Activated T-helper 17 cell treated with anti-CD3 and anti-CD28 coated beads, Interleukin-2, amount 50 U/mL, for 72 hours (primary cell): ENCODE measurements around the gene AIFM2. TPM values are rescaled to one million over a fixed set of nuclear protein-coding genes. Genes with fewer than 3 reads are reported as not detected.
"Not testable (repeated sequence)": the region's sequence is repeated elsewhere in the genome, so short reads cannot be mapped to it uniquely, and the experiment has no call there.

ENCODE experiments used
- ATAC-seq: fragments of 150-1000 bp; cut with Tn5 transposase; replicated peaks from 2 replicates; pipeline ENCODE4 v1.10.0; 2021; ENCODE audit warnings: mild to moderate bottlenecking, moderate library complexity
- H3K27ac Mint-ChIP-seq: one replicate; pipeline ENCODE4 v1.8.0; 2022; ENCODE audit warnings: mixed read lengths
- H3K27me3 Mint-ChIP-seq: one replicate; pipeline ENCODE4 v1.8.0; 2022; ENCODE audit warnings: mixed read lengths
- H3K36me3 Mint-ChIP-seq: one replicate; pipeline ENCODE4 v1.8.0; 2022; ENCODE audit warnings: low read depth, mild to moderate bottlenecking, mixed read lengths
- H3K4me1 Mint-ChIP-seq: one replicate; pipeline ENCODE4 v1.8.0; 2022; ENCODE audit warnings: mixed read lengths
- H3K4me3 Mint-ChIP-seq: one replicate; pipeline ENCODE4 v1.8.0; 2022; ENCODE audit warnings: mild to moderate bottlenecking, mixed read lengths
- H3K9me3 Mint-ChIP-seq: one replicate; pipeline ENCODE4 v1.8.0; 2022; ENCODE audit warnings: mixed read lengths
- total RNA-seq, 2 donors: library from RNA; stranded (reverse); gene quantifications; one replicate each; pipeline ENCODE4 v1.2.3, GENCODE V29; 2022

AIFM2 gene
- 10 to 100 TPM; 11.3 to 14.3 TPM for total RNA-seq

DNA sequence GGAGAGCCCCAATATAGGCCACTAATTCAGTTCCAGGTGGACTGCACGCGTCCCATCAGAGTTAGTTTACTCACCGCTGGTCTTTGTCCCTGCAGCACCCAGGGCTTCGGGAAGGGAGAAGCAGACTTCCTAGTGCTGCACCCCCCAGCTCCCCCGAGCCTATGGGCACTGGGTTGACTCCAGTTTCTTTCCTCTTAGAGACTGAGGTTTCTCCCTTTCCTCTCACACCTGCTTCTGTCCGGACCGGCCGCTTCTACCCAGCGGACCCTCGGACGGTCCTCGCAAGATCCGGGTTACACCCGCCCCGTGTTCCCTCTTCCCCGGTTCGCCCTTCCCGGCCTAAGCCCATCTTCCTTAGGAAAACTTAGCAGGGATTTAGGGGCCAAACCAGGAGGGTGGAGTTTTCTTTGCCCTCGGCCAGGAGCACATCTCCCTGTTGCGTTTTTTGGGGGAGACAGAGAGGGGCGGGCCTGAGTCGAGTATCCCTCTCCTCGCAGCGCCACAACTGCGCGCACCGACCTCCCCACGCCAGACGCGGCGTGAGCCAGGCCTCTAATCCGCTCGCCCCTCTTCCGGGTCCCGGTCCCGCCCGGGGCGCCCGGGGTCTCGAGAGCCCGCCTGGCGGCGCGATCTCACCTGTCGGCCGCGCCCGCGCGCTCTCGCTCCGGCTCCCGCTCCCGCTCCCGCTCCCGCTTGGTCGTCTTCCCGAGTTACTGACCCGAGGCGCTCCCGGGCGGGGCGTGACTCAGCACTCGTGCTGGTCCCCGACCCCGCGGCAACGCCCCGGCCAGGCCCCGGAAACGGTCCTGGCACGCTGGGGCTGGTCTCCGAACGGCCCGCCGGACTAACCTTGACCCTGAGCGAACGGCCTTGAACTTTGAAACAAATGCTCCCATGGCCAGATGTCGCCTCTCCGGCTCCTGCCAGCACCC lies at the start of gene AIFM2:
AIFM2 (minus strand) TSS at position 728 of the 932 bp plus-strand sequence. CDS start 8,741 bp downstream, outside the sequence.
- ATAC-seq = peak; percentile 86
- peak within 1 kb of the TSS; percentile 91 for H3K4me3 Mint-ChIP-seq
- H3K27ac Mint-ChIP-seq = peak within 1 kb of the TSS; percentile 94
- H3K9me3 Mint-ChIP-seq = no peaks in the 10 kb centered on the region
- H3K4me1 Mint-ChIP-seq = no peaks in the 10 kb centered on the region
- peaks cover 13% of the 10 kb centered on the region for H3K36me3 Mint-ChIP-seq
- no peaks in the 10 kb centered on the region for H3K27me3 Mint-ChIP-seq

DNA sequence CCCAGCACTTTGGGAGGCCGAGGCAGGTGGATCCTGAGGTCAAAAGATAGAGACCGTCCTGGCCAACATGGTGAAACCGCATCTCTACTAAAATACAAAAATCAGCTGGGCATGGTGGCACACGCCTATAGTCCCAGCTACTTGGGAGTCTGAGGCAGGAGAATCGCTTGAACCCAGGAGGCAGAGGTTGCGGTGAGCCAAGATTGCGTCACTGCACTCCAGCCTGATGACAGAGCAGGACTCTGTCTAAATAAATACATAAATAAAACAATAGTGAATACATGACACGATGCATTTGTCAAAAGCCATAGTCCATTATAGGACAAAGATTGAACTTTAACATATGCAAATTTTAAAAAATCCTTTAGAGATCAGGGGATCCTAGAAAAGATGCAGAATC lies 46.6 kb upstream of the AIFM2 start:
- H3K9me3 Mint-ChIP-seq, H3K27me3 Mint-ChIP-seq, H3K27ac Mint-ChIP-seq, H3K4me3 Mint-ChIP-seq, H3K4me1 Mint-ChIP-seq, H3K36me3 Mint-ChIP-seq, ATAC-seq: not testable (repeated sequence)

DNA sequence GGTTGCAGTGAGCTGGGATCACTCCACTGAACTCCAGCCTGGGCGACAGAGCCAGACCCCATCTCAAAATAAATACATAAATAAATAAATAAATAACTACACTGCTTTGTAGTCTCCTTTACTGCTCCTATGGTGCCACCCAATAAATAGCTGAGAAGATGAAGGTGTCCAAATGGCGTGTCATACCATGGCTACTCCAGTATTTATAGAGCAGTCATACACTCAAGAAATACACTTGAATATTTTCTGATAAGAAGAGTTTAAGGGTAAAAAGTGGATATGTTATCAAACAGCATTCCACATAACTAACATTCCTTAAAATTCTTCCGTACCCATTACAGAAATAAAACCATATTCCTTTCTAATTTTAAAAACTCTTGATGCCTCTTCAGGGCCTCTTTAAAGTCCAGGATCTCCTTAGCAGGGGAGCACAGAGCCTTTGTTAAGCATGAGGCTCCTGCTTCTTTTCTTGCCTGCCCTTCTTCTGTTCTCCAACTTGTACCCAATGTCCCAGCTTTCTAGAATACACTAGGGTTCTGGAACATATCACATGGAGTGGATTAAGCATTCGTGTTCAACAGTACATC lies 45.6 kb upstream of the AIFM2 start:
- Mint-ChIP-seq H3K27ac (no peak overlapping the region), H3K27me3 (peaks cover 4% of the 10 kb centered on the region), H3K4me3 (no peak overlapping the region), H3K4me1 (peaks cover 7% of the 10 kb centered on the region), H3K36me3 (no peaks in the 10 kb centered on the region), H3K9me3 (no peaks in the 10 kb centered on the region)
- no peak for ATAC-seq

DNA sequence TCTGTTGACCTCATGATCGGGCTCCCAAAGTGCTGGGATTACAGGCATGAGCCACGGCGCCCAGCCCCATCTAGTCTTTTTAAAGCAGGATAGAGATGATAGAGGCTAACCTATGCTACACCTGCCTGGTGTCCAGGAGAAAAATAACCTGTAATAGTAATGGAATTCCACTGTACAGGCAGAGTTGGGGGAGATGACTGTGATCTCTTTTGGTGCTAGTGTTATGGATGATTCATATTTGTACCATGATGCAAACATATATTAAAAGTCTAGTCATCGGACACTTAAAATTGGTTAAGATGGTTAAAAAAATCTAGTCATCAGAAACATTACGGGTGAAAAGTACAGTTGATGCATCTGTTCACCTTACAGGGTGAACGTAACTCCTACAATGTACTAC lies 43.8 kb upstream of the AIFM2 start:
- H3K9me3 Mint-ChIP-seq = no peaks in the 10 kb centered on the region
- H3K27ac Mint-ChIP-seq = no peak overlapping the region
- peaks cover 4% of the 10 kb centered on the region for H3K27me3 Mint-ChIP-seq

DNA sequence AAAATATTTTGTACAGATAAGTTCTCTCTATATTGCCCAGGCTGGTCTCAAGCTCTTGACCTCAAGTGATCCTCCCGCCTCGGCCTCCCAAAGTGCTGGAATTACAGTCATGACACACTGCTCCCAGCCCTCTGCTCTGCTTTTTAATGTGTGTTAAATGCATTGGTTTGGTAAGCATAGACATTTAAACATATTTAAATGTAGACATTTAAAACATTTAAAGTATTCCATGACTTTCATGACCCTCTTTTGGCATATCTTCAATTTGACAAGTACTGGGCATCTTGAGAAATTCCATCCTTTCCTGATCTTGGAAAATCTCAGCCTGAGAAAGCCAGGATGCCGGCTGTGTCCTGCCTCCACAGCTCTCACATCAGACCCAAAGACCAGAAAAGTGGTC lies 42.9 kb upstream of the AIFM2 start:
- no peak for ATAC-seq
- Mint-ChIP-seq H3K9me3 (no peaks in the 10 kb centered on the region), H3K36me3 (no peaks in the 10 kb centered on the region), H3K27me3 (peaks cover 4% of the 10 kb centered on the region), H3K4me1 (peaks cover 14% of the 10 kb centered on the region), H3K4me3 (peak overlapping the region; percentile 69), H3K27ac (peak overlapping the region; percentile 50)

More for the DNA sequence above, 43.8 kb upstream of the AIFM2 start:
- Mint-ChIP-seq H3K4me3 (no peak overlapping the region), H3K4me1 (peaks cover 10% of the 10 kb centered on the region), H3K36me3 (no peaks in the 10 kb centered on the region)
- ATAC-seq = no peak

DNA sequence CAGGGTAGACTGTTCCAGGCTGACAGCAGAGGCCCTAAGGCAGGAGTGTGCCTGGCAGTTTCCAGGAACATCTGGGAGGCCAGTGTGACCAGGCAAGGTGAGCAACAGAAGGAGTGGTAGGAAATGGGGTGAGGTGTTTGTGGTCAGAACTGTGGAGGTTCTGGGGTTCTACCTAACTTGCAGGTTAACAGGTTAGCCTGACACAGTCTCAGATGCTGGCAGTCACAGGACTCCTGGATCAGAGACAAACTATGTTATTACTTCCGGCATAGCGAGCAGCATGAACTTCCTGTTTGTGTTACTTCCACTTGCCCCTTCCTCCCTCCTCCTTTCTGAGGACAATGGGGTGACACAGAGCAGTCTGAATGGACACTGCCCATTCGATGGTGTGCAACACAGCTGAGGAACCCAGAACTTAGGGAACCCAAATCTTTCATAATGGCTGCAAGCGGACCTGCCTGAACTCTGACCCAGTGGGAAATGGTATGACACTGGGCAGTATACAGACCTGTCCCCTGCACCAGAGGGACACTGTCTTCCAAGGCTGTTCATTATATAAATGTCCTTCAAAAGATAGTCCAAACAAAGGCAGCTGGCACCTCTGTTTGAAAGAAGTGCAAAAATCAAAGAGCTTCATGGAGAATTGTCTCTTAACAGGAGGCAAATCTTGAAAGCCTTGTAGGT lies 41.6 kb upstream of the AIFM2 start:
- peak overlapping the region; percentile 90 for H3K27ac Mint-ChIP-seq
- H3K4me1 Mint-ChIP-seq = peaks cover 17% of the 10 kb centered on the region
- ATAC-seq = peak; percentile 13
- H3K27me3 Mint-ChIP-seq = peaks cover 4% of the 10 kb centered on the region
- H3K36me3 Mint-ChIP-seq = peaks cover 5% of the 10 kb centered on the region
- H3K9me3 Mint-ChIP-seq = no peaks in the 10 kb centered on the region
- peak overlapping the region; percentile 69 for H3K4me3 Mint-ChIP-seq

DNA sequence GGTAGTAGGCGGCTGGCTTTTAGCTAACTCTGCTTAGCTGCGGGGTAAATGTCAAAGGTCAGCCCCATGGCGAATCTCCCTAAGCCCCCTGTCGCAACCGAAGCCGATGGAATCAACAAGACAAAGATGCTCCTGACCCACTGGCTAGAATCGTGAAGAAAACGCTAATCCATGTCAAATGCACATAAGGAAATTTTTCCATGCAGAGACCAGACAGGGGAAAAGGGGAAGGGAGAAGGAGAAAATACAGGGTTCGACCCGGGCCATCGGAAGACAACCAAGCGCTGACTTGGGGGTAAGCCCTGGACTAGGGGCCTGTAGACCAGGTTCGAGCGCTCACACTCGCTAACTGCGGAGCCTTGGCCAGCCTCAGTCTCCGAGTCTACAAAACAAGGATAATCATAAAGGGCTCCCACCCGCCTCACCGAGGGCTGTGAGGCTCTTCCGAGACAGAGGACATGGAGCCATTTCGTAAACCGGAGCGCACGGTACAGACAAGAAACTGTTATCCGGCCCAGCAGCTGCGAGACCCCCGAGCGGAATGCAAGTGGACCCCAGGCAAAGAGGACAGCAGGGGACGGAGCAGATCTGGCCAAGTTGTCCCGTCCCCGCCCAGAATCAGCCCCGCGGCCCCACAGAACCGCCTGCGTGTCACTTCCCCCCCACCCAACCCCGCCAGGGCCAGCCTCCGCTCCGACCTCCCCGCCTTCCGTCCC lies 37.2 kb upstream of the AIFM2 start:
- Mint-ChIP-seq H3K4me1 (peaks cover 43% of the 10 kb centered on the region), H3K36me3 (peaks cover 49% of the 10 kb centered on the region), H3K4me3 (peak overlapping the region; percentile 96), H3K27ac (peak overlapping the region; percentile 95), H3K9me3 (no peaks in the 10 kb centered on the region), H3K27me3 (no peaks in the 10 kb centered on the region)
- peak; percentile 15 for ATAC-seq

DNA sequence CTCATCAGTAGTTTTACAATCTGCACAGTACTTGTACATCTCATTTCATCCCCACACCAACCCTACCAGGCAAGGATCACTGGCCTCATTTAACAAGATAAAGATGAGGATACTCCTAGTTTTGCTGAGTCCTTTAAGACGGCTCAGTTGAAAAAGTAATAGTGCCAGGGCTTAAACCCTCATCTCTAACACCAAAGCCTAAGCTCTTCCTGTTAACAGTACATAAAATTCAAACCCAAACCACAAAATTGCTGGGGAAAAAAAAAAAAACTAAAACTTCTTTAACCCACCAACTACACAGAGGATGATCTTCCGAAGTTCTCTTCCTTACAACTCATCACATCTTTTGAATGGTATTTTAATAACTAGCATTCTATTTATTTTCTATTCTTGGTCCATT lies 36.4 kb upstream of the AIFM2 start:
- Mint-ChIP-seq H3K9me3 (no peaks in the 10 kb centered on the region), H3K27ac (peak overlapping the region; percentile 95), H3K27me3 (no peaks in the 10 kb centered on the region), H3K4me1 (peaks cover 42% of the 10 kb centered on the region), H3K4me3 (peak overlapping the region; percentile 96), H3K36me3 (peaks cover 57% of the 10 kb centered on the region)
- ATAC-seq = no peak

DNA sequence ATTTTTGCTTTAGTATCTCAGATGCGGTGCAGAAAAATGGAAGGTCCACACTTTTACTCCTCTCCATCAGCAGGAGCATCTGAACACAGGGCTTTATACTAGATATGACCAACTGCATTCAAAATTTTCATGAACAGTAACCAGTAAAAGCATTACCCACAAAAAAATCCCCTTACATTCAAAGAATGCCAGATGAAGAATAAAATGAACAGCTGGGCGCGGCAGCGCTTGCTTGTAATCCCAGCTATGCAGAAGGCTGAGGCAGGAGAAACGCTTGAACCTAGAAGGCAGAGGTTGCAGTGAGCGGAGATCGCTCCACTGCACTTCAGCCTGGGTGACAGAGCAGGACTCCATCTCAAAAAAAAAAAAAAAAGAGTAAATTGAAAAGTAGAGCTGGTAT lies 34.6 kb upstream of the AIFM2 start:
- H3K36me3 Mint-ChIP-seq = peaks cover 75% of the 10 kb centered on the region
- H3K4me3 Mint-ChIP-seq = peak overlapping the region; percentile 56
- H3K27me3 Mint-ChIP-seq = no peaks in the 10 kb centered on the region
- peaks cover 47% of the 10 kb centered on the region for H3K4me1 Mint-ChIP-seq
- no peak overlapping the region for H3K27ac Mint-ChIP-seq
- no peak for ATAC-seq
- no peaks in the 10 kb centered on the region for H3K9me3 Mint-ChIP-seq

DNA sequence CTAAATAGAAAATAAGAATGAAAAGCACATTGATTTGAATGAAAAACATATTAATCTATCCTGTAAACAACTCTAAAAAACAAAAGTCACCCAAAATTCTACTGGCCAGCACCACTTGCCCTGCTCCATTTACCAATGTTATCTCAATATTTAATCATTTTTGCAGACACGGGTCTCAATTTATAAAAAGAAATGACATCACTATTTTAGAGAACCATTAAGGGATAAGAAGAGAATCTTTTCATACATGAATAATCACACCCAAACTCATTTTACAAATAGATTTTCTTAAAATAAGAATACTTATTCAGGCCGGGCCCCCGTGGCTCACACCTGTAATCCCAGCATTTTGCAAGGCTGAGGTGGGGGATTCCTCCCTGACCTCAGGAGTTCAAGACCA lies 33.8 kb upstream of the AIFM2 start:
- ATAC-seq = no peak
- H3K4me1 Mint-ChIP-seq = peaks cover 53% of the 10 kb centered on the region

DNA sequence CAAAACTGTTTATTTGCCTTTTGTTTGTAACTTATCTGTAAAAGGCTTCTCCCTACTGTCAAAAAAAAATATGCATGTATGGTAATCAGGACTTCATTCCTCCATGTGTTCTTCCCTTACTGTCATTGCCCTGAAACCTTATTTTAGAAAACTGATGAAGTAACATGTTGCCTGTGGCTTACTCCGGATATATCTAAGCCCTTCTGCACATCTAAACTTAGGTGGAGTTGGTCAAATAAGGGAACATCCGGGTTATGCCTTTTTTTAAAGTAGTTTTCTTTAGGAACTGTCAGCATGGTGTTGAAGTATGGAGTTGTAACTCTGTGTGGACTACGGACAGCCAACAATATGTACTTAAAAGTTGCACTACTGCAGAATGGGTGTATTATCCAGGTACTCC lies 31.5 kb upstream of the AIFM2 start:
- H3K27me3 Mint-ChIP-seq = no peaks in the 10 kb centered on the region
- peak overlapping the region; percentile 94 for H3K27ac Mint-ChIP-seq
- H3K4me3 Mint-ChIP-seq = peak overlapping the region; percentile 57
- H3K9me3 Mint-ChIP-seq = no peaks in the 10 kb centered on the region
- no peak for ATAC-seq
- H3K4me1 Mint-ChIP-seq = peaks cover 53% of the 10 kb centered on the region
- H3K36me3 Mint-ChIP-seq = peaks cover 100% of the 10 kb centered on the region

More for the DNA sequence above, 33.8 kb upstream of the AIFM2 start:
- Mint-ChIP-seq H3K9me3 (no peaks in the 10 kb centered on the region), H3K27ac (no peak overlapping the region), H3K27me3 (no peaks in the 10 kb centered on the region), H3K36me3 (peaks cover 83% of the 10 kb centered on the region), H3K4me3 (no peak overlapping the region)

DNA sequence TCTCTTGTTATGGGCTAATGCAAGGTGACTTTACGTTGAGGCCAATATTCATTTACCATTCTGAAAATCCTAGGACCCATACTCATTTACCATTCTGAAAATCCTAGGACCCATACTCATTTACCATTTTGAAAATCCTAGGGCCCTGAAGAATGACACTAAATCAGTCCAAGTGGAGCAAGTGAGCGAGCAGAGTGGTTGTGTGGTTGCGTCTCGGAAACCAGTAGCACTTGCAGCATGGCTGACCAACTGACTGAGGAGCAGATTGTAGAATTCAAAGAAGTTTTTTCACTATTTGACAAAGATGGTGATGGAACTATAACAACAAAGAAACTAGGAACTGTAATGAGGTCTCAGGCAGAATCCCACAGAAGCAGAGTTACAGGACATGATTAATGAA lies 30.8 kb upstream of the AIFM2 start:
- Mint-ChIP-seq H3K4me3 (peak overlapping the region; percentile 57), H3K9me3 (no peaks in the 10 kb centered on the region), H3K27ac (peak overlapping the region; percentile 94), H3K27me3 (no peaks in the 10 kb centered on the region), H3K36me3 (peaks cover 100% of the 10 kb centered on the region), H3K4me1 (peaks cover 47% of the 10 kb centered on the region)
- ATAC-seq = peak; percentile 15

DNA sequence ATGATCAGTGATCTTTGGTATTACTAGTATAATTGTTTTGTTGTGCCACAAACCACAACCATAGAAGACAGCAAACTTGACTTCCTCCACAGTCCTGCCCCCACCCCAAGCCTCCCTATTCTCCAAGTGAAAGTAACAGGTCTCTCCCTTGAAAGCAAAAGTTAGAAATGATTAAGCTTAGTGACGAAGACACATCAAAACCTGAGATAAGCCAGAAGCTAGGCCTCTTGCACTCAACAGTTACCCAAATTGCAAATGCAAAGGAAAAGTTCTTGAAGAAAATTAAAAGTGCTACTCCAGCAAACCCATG lies 30.2 kb upstream of the AIFM2 start:
- ATAC-seq = peak; percentile 92
- Mint-ChIP-seq H3K27me3 (no peaks in the 10 kb centered on the region), H3K9me3 (no peaks in the 10 kb centered on the region), H3K4me1 (peaks cover 44% of the 10 kb centered on the region), H3K36me3 (peaks cover 100% of the 10 kb centered on the region), H3K27ac (peak overlapping the region; percentile 94), H3K4me3 (peak overlapping the region; percentile 57)

DNA sequence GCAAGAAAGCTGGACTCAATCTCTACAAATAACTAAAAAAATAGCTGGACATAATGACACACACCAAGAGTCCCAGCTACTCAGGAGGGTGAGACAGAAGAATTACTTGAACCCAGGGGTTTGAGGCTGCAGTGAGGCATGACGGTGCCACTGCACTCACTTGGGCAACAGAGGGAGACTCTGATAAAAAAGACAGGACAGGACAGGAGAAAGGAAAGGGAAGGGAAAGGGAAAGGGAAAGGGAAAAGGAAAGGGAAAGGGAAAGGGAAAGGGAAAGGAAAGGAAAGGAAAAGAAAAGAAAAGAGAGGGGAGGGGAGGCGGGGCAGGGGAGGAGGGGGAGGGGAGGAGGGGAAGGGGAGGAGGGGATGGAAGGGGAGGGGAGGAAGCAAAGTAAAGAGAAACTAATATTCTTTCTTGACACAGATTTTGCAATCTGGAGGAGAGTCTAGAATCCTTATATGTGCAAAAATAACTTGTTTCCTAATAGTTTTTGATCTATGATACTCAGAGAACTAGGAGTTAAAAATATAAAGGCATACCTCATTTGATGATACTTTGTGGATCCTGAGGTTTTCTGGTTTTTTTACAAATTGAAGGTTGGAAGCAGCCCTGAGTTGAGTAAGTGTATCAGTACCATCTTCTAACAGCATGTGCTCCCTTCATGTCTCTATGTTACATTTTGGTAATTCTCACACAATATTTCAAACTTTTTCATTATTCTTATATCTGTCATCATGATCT lies 29.7 kb upstream of the AIFM2 start:
- ATAC-seq = peak; percentile 70
- Mint-ChIP-seq H3K36me3 (peaks cover 100% of the 10 kb centered on the region), H3K27me3 (no peaks in the 10 kb centered on the region), H3K27ac (peak overlapping the region; percentile 94), H3K9me3 (no peaks in the 10 kb centered on the region), H3K4me3 (peak overlapping the region; percentile 57), H3K4me1 (peaks cover 41% of the 10 kb centered on the region)
